PC-9 (cell line): ENCODE data around the gene MOCS3.

Experiments used
- CTCF ChIP-seq: fragments of 200-600 bp; sonication (generic); conservative IDR thresholded peaks from 2 replicates; pipeline ENCODE4 v1.6.1; 2017; ENCODE audit warnings: mixed run types, antibody characterized with exemption, mild to moderate bottlenecking, moderate library complexity
- EZH2 ChIP-seq: fragments of 200-600 bp; sonication (generic); IDR thresholded peaks from 2 replicates; pipeline ENCODE4 v1.8.0; 2017; ENCODE audit warnings: antibody characterized with exemption, low read depth

- no peak for TF ChIP-seq CTCF
- no peak for TF ChIP-seq EZH2
Measured at GRCh38 chr20:50926530-50926929, 32.1 kb upstream of the MOCS3 start.
